Activated T-helper 1 cell treated with anti-CD3 and anti-CD28 coated beads, Interleukin-12 subunit alpha, Interleukin-12 subunit beta, Interleukin-2, Interleukin-4 antibody, amounts not matched to agents 30 ng/mL and 10 ng/mL and 1 ng/mL, durations not matched to agents 14 hours and 24 hours and 36 hours (primary cell): ENCODE measurements around the gene TOPORS. TPM values are rescaled to one million over a fixed set of nuclear protein-coding genes. Genes with fewer than 3 reads are reported as not detected.
A peak's percentile ranks its signal among the peaks of the same experiment; 100 is the strongest.
"Not testable (repeated sequence)": the region's sequence is repeated elsewhere in the genome, so short reads cannot be mapped to it uniquely, and the experiment has no call there.

Source experiments
- DNase-seq: peaks from one replicate; pipeline ENCODE4 v3.0.0; 2021; ENCODE audit warnings: low spot score
- H3K27ac Mint-ChIP-seq: one replicate; pipeline ENCODE4 v1.8.0; 2021; ENCODE audit warnings: mild to moderate bottlenecking, mixed read lengths
- H3K27me3 Mint-ChIP-seq: one replicate; pipeline ENCODE4 v1.8.0; 2022; ENCODE audit warnings: mild to moderate bottlenecking, moderate library complexity, mixed read lengths; ENCODE audit not compliant: insufficient read depth
- H3K36me3 Mint-ChIP-seq: one replicate; pipeline ENCODE4 v1.8.0; 2021; ENCODE audit warnings: low read depth, mixed read lengths
- H3K4me1 Mint-ChIP-seq: one replicate; pipeline ENCODE4 v1.8.0; 2021; ENCODE audit warnings: low read depth, mixed read lengths
- H3K4me3 Mint-ChIP-seq: one replicate; pipeline ENCODE4 v1.8.0; 2021; ENCODE audit warnings: mild to moderate bottlenecking, moderate library complexity, mixed read lengths
- H3K9me3 Mint-ChIP-seq: one replicate; pipeline ENCODE4 v1.8.0; 2021; ENCODE audit warnings: mixed read lengths
- intact Hi-C: fragments of 100-400 bp; cut with micrococcal nuclease; formaldehyde crosslinking; loops from one replicate; pipeline ENCODE4 v1.15.1; 2024
- total RNA-seq: library from RNA; stranded (reverse); gene quantifications from 2 replicates; pipeline ENCODE4 v1.2.3, GENCODE V29; 2022

The TOPORS gene
- total RNA-seq, 1 donor from 2014 or later, result 15.1 TPM

- Mint-ChIP-seq H3K9me3 (no peaks in the 10 kb centered on the region), H3K36me3 (peaks cover 19% of the 10 kb centered on the region), H3K4me3 (peak overlapping the region; percentile 93), H3K4me1 (peaks cover 36% of the 10 kb centered on the region), H3K27ac (peak overlapping the region; percentile 99), H3K27me3 (no peaks in the 10 kb centered on the region)
- peak; percentile 30 for DNase-seq
- intact Hi-C loops, result loop anchor here (1.0 to 5.0 kb wide), 12 partner anchors 22 to 1906 kb away; partner anchors contain the start of genes ACO1, APTX, B4GALT1 and CHMP5
These were observed 922 bp downstream of the TOPORS start for GRCh38 chr9:32551276-32552051.

- Mint-ChIP-seq H3K27me3 (no peaks in the 10 kb centered on the region), H3K4me3 (peak overlapping the region; percentile 93), H3K9me3 (no peaks in the 10 kb centered on the region), H3K4me1 (peaks cover 39% of the 10 kb centered on the region), H3K36me3 (peaks cover 21% of the 10 kb centered on the region), H3K27ac (peak overlapping the region; percentile 99)
- peak; percentile 91 for DNase-seq
- intact Hi-C loops, result loop anchor here (1.0 to 5.0 kb wide), 11 partner anchors 25 to 1907 kb away; partner anchors contain the start of genes ACO1, APTX, B4GALT1 and CHMP5
These were observed 1.7 kb downstream of the TOPORS start for GRCh38 chr9:32550562-32551275.

DNA sequence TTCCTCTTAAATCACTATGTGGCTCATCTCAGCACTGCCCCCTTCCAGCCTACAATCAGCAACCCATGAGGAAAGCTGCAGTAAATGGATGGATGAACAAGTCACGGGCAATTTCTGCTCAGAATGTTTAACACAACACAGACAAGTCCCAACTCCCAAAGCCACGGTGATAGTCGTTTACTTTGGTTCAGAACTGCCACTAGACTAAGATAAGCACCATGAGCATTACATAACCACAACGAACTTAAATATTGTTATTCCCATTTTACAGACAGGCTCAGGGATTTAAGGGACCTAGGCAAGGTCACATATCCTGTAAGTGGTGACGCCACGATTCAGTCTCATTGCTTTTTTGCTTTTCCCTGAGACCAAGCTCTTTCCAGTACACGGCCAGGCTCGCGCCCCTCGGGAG lies 2.2 kb downstream of the TOPORS start:
- Mint-ChIP-seq H3K4me3 (peak overlapping the region; percentile 93), H3K4me1 (peaks cover 40% of the 10 kb centered on the region), H3K27ac (peak overlapping the region; percentile 67), H3K36me3 (peaks cover 21% of the 10 kb centered on the region), H3K9me3 (no peaks in the 10 kb centered on the region), H3K27me3 (no peaks in the 10 kb centered on the region)
- no peak for DNase-seq
- intact Hi-C loops, result loop anchor here (1.0 to 5.0 kb wide), 7 partner anchors 58 to 1907 kb away; partner anchors contain the start of genes B4GALT1, CHMP5, DNAI1 and FAM219A

DNA sequence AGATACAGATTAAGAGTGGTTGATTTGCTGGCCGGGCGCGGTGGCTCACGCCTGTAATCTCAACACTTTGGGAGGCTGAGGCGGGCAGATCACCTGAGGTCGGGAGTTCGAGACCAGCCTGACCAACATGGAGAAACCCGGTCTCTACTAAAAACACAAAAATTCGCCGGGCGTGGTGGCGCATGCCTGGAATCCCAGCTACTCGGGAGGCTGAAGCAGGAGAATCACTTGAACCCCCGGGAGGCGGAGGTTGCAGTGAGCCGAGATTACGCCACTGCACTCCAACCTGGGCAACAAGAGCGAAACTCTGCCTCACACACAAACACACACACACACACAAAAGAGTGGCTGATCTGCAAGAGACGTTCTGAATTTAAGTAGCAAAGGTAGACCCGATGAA lies 4.2 kb downstream of the TOPORS start:
- H3K27me3 Mint-ChIP-seq, H3K27ac Mint-ChIP-seq, H3K4me3 Mint-ChIP-seq, DNase-seq, intact Hi-C loops, H3K9me3 Mint-ChIP-seq: not testable (repeated sequence)
- H3K36me3 Mint-ChIP-seq, result peaks cover 21% of the 10 kb centered on the region
- peaks cover 35% of the 10 kb centered on the region for H3K4me1 Mint-ChIP-seq

GRCh38 chr9:32545884-32546283 lies 6.5 kb downstream of the TOPORS start:
- Mint-ChIP-seq H3K4me3 (no peak overlapping the region), H3K4me1 (peaks cover 27% of the 10 kb centered on the region), H3K9me3 (no peaks in the 10 kb centered on the region), H3K27me3 (no peaks in the 10 kb centered on the region), H3K36me3 (peaks cover 28% of the 10 kb centered on the region), H3K27ac (no peak overlapping the region)
- DNase-seq, result no peak
- intact Hi-C loops, result no loop called here

DNA sequence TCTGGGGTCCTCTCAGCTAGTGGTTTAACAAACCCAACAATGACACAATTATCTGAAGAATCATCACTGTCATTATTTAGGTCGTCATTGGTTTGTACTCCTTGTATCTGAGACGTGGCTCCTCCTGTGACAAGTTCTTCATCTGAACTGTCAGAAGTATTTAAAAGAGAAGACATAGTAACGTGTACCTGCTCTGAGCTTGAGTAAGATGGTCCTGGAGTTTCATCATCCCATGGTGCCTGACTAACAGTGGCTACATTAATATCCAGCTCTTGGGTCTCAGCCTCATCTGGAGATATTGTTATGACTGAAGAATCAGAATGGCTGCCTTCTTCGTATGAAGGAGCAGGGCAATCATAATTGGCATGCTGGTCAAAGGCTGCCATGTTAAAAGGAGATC lies 9.3 kb downstream of the TOPORS start:
- H3K36me3 Mint-ChIP-seq, result peaks cover 18% of the 10 kb centered on the region
- no peaks in the 10 kb centered on the region for H3K27me3 Mint-ChIP-seq
- intact Hi-C loops, result no loop called here

DNA sequence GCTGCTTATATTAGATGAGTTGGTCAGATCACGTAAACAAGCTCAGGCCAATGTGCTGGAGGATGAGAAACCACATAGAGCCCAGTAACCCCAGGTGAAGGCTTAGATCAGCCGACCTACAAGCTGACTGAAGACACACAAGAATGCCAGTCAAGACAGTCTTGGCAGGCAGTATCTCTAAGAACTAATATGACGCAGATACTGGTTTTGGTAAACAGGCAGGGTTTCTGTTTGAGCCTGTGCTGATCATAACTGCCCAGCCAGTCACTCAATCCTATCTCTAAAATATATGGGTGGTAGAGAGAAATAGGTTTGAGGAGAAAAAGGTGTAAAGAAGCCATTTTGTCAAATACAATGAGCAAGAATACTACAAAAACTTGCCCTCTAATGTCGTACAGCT lies 18.6 kb downstream of the TOPORS start:
- Mint-ChIP-seq H3K4me1 (no peaks in the 10 kb centered on the region), H3K27me3 (no peaks in the 10 kb centered on the region), H3K27ac (no peak overlapping the region), H3K36me3 (peaks cover 13% of the 10 kb centered on the region), H3K9me3 (no peaks in the 10 kb centered on the region), H3K4me3 (no peak overlapping the region)
- intact Hi-C loops, result no loop called here
- DNase-seq, result no peak

More for the DNA sequence above, 9.3 kb downstream of the TOPORS start:
- Mint-ChIP-seq H3K27ac (no peak overlapping the region), H3K9me3 (no peaks in the 10 kb centered on the region), H3K4me3 (no peak overlapping the region), H3K4me1 (peaks cover 8% of the 10 kb centered on the region)
- no peak for DNase-seq

DNA sequence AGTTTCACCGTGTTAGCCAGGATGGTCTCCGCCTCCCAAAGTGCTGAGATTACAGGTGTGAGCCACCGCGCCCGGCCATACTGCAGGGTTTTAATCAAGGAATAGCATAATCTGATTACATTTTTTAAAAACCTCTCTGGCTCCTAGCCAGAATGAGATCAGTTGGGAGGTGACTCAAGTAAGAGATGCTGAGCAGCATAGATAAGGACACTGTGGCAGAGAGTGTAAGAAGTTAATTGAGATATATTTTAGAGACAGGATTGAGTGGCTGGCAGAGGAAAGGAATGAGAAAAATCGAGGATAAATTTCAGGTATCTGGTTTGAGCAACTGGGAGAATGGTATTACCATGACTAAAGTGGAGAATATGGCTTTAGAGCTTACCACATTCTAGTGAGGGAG lies 19.1 kb downstream of the TOPORS start:
- no peak overlapping the region for H3K4me3 Mint-ChIP-seq
- H3K4me1 Mint-ChIP-seq, result no peaks in the 10 kb centered on the region
- no peaks in the 10 kb centered on the region for H3K27me3 Mint-ChIP-seq
- no peaks in the 10 kb centered on the region for H3K9me3 Mint-ChIP-seq
- H3K36me3 Mint-ChIP-seq, result peaks cover 14% of the 10 kb centered on the region
- DNase-seq, result no peak
- H3K27ac Mint-ChIP-seq, result no peak overlapping the region
- intact Hi-C loops, result no loop called here

DNA sequence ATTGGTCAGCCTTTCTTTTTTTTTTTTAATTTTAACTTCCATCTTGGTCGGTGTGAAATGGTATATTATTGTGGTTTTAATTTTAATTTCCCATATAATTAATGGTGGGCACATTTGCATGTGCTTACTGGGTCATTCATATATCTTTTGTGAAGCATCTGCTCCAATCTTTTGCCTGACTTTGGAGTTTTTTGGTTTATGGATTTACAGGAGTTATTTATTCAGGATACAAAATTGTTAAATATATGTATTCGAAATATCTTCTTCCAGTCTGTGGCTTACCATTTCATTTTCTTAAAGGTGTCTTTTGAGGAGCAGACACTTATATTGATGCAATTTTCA lies 25.7 kb downstream of the TOPORS start:
- intact Hi-C loops, result no loop called here
- Mint-ChIP-seq H3K4me3 (peak overlapping the region; percentile 92), H3K27ac (peak overlapping the region; percentile 86), H3K36me3 (peaks cover 18% of the 10 kb centered on the region), H3K9me3 (no peaks in the 10 kb centered on the region), H3K4me1 (peaks cover 53% of the 10 kb centered on the region), H3K27me3 (no peaks in the 10 kb centered on the region)
- no peak for DNase-seq

DNA sequence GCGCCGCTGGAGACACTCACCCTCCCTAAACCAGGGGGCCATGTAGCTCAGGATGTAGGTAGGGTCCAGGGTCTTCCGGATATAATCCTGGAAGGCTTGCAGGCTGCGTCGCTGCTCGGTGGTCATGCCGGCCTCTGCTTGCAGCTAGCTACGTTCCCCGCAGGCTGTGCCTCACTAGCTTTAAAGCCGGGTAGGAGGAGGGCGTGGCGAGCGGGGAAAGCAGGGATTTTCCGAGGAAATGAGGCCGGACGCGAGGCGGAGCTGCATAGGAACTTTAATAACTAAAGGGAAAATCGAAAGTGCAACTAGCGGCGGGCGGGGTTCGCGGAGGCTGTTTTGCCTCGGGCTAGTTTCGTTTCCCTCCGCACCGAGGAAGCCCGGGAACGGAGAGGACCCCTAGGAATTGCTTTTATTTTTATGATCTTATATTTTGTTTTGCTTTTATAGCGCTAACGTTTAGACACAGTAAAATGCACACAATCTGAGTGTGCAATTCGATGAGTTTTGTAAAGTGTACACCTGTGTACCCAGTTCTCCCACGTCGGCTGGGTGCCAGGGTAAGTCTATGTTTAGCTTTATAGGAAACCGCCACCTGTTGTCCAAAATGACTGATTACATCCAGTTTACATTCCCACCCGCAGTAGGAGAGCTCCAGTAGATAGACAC lies 26.2 kb downstream of the TOPORS start, which contains the start of gene RIGI:
RIGI (minus strand) TSS at position 156 of the 666 bp plus-strand sequence; CDS start at position 126, 30 bp downstream.
- Mint-ChIP-seq H3K4me3 (peak within 1 kb of the TSS; percentile 92), H3K27ac (peak within 1 kb of the TSS; percentile 86), H3K4me1 (peaks cover 53% of the 10 kb centered on the region), H3K9me3 (no peaks in the 10 kb centered on the region), H3K27me3 (no peaks in the 10 kb centered on the region), H3K36me3 (peaks cover 18% of the 10 kb centered on the region)
- peak; percentile 81 for DNase-seq
- intact Hi-C loops, result no loop called here

DNA sequence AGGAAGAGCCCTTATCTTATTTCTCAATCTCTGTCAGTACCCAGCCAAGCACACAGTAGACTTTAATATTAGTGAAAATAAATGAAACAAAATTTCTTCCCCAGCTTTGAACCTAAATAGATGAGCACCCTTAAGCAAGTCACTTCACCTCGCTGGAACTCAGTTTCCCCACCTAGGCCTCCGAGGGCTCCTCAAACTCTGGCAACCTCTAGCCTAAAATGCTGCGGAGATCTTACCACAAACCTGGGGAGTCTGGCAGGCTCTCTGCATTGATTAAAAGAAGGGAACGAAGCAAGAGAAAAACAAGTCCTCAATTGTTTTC lies 26.7 kb downstream of the TOPORS start:
- no peak for DNase-seq
- no peaks in the 10 kb centered on the region for H3K9me3 Mint-ChIP-seq
- intact Hi-C loops, result loop anchor here (1.0 kb wide), 3 partner anchors 26 to 146 kb away; no protein-coding TSS in a partner anchor
- no peaks in the 10 kb centered on the region for H3K27me3 Mint-ChIP-seq
- H3K4me1 Mint-ChIP-seq, result peaks cover 53% of the 10 kb centered on the region
- H3K27ac Mint-ChIP-seq, result peak overlapping the region; percentile 86
- peak overlapping the region; percentile 92 for H3K4me3 Mint-ChIP-seq
- peaks cover 18% of the 10 kb centered on the region for H3K36me3 Mint-ChIP-seq

DNA sequence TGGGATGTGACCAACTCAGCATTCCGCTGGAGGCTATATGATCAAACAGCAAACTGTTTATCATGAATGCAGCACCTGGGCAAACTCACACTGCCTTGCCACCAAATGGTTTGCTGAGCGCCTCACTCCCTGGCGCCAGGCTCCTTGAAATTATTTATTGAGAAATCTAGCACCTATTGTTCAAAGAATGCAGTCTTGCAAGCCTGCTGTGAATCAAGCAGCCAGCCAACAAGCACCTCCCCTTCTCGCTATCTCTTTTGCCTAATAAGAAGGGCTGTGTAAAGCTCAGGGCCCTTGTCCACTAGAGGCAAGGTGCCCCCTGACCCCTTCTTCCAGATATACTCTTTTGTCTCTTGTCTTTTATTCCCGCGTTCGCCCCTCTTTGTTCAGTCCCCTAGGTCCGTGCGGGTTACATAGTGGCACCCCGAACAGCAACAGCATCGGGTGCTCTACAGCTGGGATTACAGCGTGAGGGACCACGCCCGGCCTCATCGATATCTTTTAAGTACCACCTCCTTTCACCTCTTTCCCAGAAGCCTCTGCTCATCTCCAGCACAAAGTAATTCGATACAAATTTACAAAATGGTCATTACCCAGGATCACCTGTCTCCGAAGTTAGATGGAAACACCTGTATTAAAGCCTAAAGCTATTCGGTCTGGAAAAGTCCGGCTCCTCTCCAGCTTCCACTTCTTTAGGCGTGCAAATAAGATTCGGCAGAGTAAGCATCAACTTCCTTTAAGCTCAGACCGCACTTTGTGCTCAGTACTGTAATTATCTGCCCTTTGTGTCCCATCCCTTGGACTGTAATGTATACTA lies 27.3 kb downstream of the TOPORS start:
- H3K36me3 Mint-ChIP-seq, result peaks cover 21% of the 10 kb centered on the region
- peak overlapping the region; percentile 92 for H3K4me3 Mint-ChIP-seq
- no peak for DNase-seq
- peaks cover 53% of the 10 kb centered on the region for H3K4me1 Mint-ChIP-seq
- H3K27me3 Mint-ChIP-seq, result no peaks in the 10 kb centered on the region
- H3K27ac Mint-ChIP-seq, result peak overlapping the region; percentile 86
- no peaks in the 10 kb centered on the region for H3K9me3 Mint-ChIP-seq
- intact Hi-C loops, result loop anchor here (1.0 kb wide), 3 partner anchors 26 to 146 kb away; no protein-coding TSS in a partner anchor
